ENCODE measurements around the gene DENND4B.

Gene DENND4B

GRCh38 chr1:153945795-153946621 is 510 bp downstream of the DENND4B start:
- DNase-seq (ENCODE audit: low read depth, low spot score), result no peak

GRCh38 chr1:153945131-153945794 is 1.3 kb downstream of the DENND4B start:
- DNase-seq (ENCODE audit: low read depth, low spot score), result no peak

- no peak for DNase-seq (ENCODE audit: low read depth, low spot score)
These were observed 1.7 kb downstream of the DENND4B start for GRCh38 chr1:153944827-153945117.

- no peak for DNase-seq (ENCODE audit: low read depth, low spot score)
These were observed 2.3 kb downstream of the DENND4B start for GRCh38 chr1:153944005-153944826.

GRCh38 chr1:153942766-153943549 is 3.6 kb downstream of the DENND4B start:
- no peak for DNase-seq (ENCODE audit: low read depth, low spot score)

- no peak for DNase-seq (ENCODE audit: low read depth, low spot score)
These were observed 4.4 kb downstream of the DENND4B start for GRCh38 chr1:153941826-153942725.

GRCh38 chr1:153940756-153941155 is 5.8 kb downstream of the DENND4B start:
- DNase-seq (ENCODE audit: low read depth, low spot score), result no peak

- DNase-seq (ENCODE audit: low read depth, low spot score), result no peak
These were observed 7.0 kb downstream of the DENND4B start for GRCh38 chr1:153939476-153939875.

- no peak for DNase-seq (ENCODE audit: low read depth, low spot score)
These were observed 7.5 kb downstream of the DENND4B start for GRCh38 chr1:153938996-153939395.

- DNase-seq (ENCODE audit: low read depth, low spot score), result no peak
These were observed 9.2 kb downstream of the DENND4B start for GRCh38 chr1:153937331-153937730.

- no peak for DNase-seq (ENCODE audit: low read depth, low spot score)
These were observed 10.3 kb downstream of the DENND4B start for GRCh38 chr1:153936011-153936802.

- DNase-seq (ENCODE audit: low read depth, low spot score), result no peak
These were observed 11.8 kb downstream of the DENND4B start for GRCh38 chr1:153934746-153935145.

GRCh38 chr1:153933955-153934354 is 12.6 kb downstream of the DENND4B start:
- no peak for DNase-seq (ENCODE audit: low read depth, low spot score)

- no peak for DNase-seq (ENCODE audit: low read depth, low spot score)
These were observed 13.1 kb downstream of the DENND4B start for GRCh38 chr1:153933430-153933829.

GRCh38 chr1:153932156-153933131 is 14.1 kb downstream of the DENND4B start:
- no peak for DNase-seq (ENCODE audit: low read depth, low spot score)

GRCh38 chr1:153929981-153930948 is 16.3 kb downstream of the DENND4B start:
- no peak for DNase-seq (ENCODE audit: low read depth, low spot score)

- no peak for DNase-seq (ENCODE audit: low read depth, low spot score)
These were observed 17.1 kb downstream of the DENND4B start for GRCh38 chr1:153929426-153929825.

All from smooth muscle cell of the brain vasculature (primary cell).